Stimulated activated effector memory CD8-positive, alpha-beta T cell treated with anti-CD3 and anti-CD28 coated beads, Interleukin-12 subunit alpha, Interleukin-12 subunit beta, amount 100 ng/mL, for 72 hours (primary cell): ENCODE results near the gene UVRAG.
"Not testable (repeated sequence)": the region's sequence is repeated elsewhere in the genome, so short reads cannot be mapped to it uniquely, and the experiment has no call there.

Experiments
- ATAC-seq: fragments of 150-1000 bp; cut with Tn5 transposase; 2 replicates; pipeline ENCODE4 v1.10.0; 2021
- DNase-seq, 2 donors: peaks; one replicate each; pipeline ENCODE4 v3.0.0; 2021 to 2022; ENCODE audit warnings: low spot score in 2 of 2
- H3K27ac Mint-ChIP-seq: one replicate; pipeline ENCODE4 v1.8.0; 2022; ENCODE audit warnings: mild to moderate bottlenecking, mixed read lengths
- H3K36me3 Mint-ChIP-seq: one replicate; pipeline ENCODE4 v1.8.0; 2022; ENCODE audit warnings: mild to moderate bottlenecking, mixed read lengths
- H3K4me1 Mint-ChIP-seq: one replicate; pipeline ENCODE4 v1.8.0; 2022; ENCODE audit warnings: mixed read lengths
- H3K4me3 Mint-ChIP-seq: one replicate; pipeline ENCODE4 v1.8.0; 2022; ENCODE audit warnings: mild to moderate bottlenecking, mixed read lengths
- H3K9me3 Mint-ChIP-seq: one replicate; pipeline ENCODE4 v1.8.0; 2022; ENCODE audit warnings: mixed read lengths

UVRAG gene

GRCh38 chr11:75839851-75840250, 24.8 kb downstream of the UVRAG start:
- Mint-ChIP-seq H3K4me3 (no peak overlapping the region), H3K36me3 (peaks cover 6% of the 10 kb centered on the region), H3K4me1 (peaks cover 28% of the 10 kb centered on the region), H3K27ac (peak overlapping the region; percentile 30), H3K9me3 (no peaks in the 10 kb centered on the region)
- ATAC-seq (no peak), DNase-seq (no peak)

- no peak for ATAC-seq
- Mint-ChIP-seq H3K4me3 (no peak overlapping the region), H3K36me3 (peaks cover 6% of the 10 kb centered on the region), H3K9me3 (no peaks in the 10 kb centered on the region), H3K27ac (peak overlapping the region; percentile 30), H3K4me1 (peaks cover 28% of the 10 kb centered on the region)
- no peak for DNase-seq
Observed at GRCh38 chr11:75840522-75840921, 25.5 kb downstream of the UVRAG start.

GRCh38 chr11:75841739-75842138, 26.7 kb downstream of the UVRAG start:
- H3K27ac Mint-ChIP-seq: no peak overlapping the region
- no peak overlapping the region for H3K4me3 Mint-ChIP-seq
- DNase-seq: no peak
- H3K9me3 Mint-ChIP-seq: no peaks in the 10 kb centered on the region
- no peak for ATAC-seq
- H3K36me3 Mint-ChIP-seq: peaks cover 6% of the 10 kb centered on the region
- peaks cover 26% of the 10 kb centered on the region for H3K4me1 Mint-ChIP-seq

- no peak overlapping the region for H3K4me3 Mint-ChIP-seq
- H3K27ac Mint-ChIP-seq: no peak overlapping the region
- ATAC-seq: no peak
- no peak for DNase-seq
- peaks cover 17% of the 10 kb centered on the region for H3K4me1 Mint-ChIP-seq
- H3K36me3 Mint-ChIP-seq: no peaks in the 10 kb centered on the region
- no peaks in the 10 kb centered on the region for H3K9me3 Mint-ChIP-seq
Observed at GRCh38 chr11:75845324-75845723, 30.3 kb downstream of the UVRAG start.

GRCh38 chr11:75849894-75850293, 34.9 kb downstream of the UVRAG start:
- Mint-ChIP-seq H3K27ac (no peak overlapping the region), H3K4me1 (peaks cover 11% of the 10 kb centered on the region), H3K36me3 (peaks cover 22% of the 10 kb centered on the region), H3K9me3 (no peaks in the 10 kb centered on the region), H3K4me3 (no peak overlapping the region)
- no peak for ATAC-seq
- no peak for DNase-seq

- Mint-ChIP-seq H3K4me1 (peaks cover 11% of the 10 kb centered on the region), H3K36me3 (peaks cover 22% of the 10 kb centered on the region), H3K9me3 (no peaks in the 10 kb centered on the region), H3K27ac (peak overlapping the region; percentile 4), H3K4me3 (no peak overlapping the region)
- ATAC-seq: no peak
- DNase-seq: no peak
Observed at GRCh38 chr11:75850787-75851186, 35.8 kb downstream of the UVRAG start.

GRCh38 chr11:75851203-75851602, 36.2 kb downstream of the UVRAG start:
- Mint-ChIP-seq H3K36me3 (peaks cover 22% of the 10 kb centered on the region), H3K27ac (peak overlapping the region; percentile 4), H3K4me1 (peaks cover 11% of the 10 kb centered on the region), H3K4me3 (no peak overlapping the region), H3K9me3 (no peaks in the 10 kb centered on the region)
- ATAC-seq: no peak
- DNase-seq: no peak

- no peak for ATAC-seq
- no peak for DNase-seq
- H3K36me3 Mint-ChIP-seq: peaks cover 22% of the 10 kb centered on the region
- H3K9me3 Mint-ChIP-seq: no peaks in the 10 kb centered on the region
- peaks cover 15% of the 10 kb centered on the region for H3K4me1 Mint-ChIP-seq
- no peak overlapping the region for H3K27ac Mint-ChIP-seq
- H3K4me3 Mint-ChIP-seq: no peak overlapping the region
Observed at GRCh38 chr11:75852406-75853017, 37.5 kb downstream of the UVRAG start.

GRCh38 chr11:75853563-75853962, 38.6 kb downstream of the UVRAG start:
- ATAC-seq, DNase-seq, H3K4me3 Mint-ChIP-seq, H3K9me3 Mint-ChIP-seq, H3K27ac Mint-ChIP-seq: not testable (repeated sequence)
- H3K4me1 Mint-ChIP-seq: peaks cover 24% of the 10 kb centered on the region
- peaks cover 22% of the 10 kb centered on the region for H3K36me3 Mint-ChIP-seq

GRCh38 chr11:75853971-75854370, 39.0 kb downstream of the UVRAG start:
- no peak for DNase-seq
- peaks cover 24% of the 10 kb centered on the region for H3K4me1 Mint-ChIP-seq
- no peak overlapping the region for H3K4me3 Mint-ChIP-seq
- H3K36me3 Mint-ChIP-seq: peaks cover 22% of the 10 kb centered on the region
- no peak for ATAC-seq
- H3K27ac Mint-ChIP-seq: no peak overlapping the region
- no peaks in the 10 kb centered on the region for H3K9me3 Mint-ChIP-seq

- DNase-seq (no peak), ATAC-seq (no peak)
- Mint-ChIP-seq H3K4me1 (peaks cover 22% of the 10 kb centered on the region), H3K36me3 (peaks cover 22% of the 10 kb centered on the region), H3K27ac (no peak overlapping the region), H3K4me3 (no peak overlapping the region), H3K9me3 (no peaks in the 10 kb centered on the region)
Observed at GRCh38 chr11:75855206-75855605, 40.2 kb downstream of the UVRAG start.

- Mint-ChIP-seq H3K9me3 (no peaks in the 10 kb centered on the region), H3K4me3 (no peak overlapping the region), H3K36me3 (peaks cover 24% of the 10 kb centered on the region), H3K27ac (peak overlapping the region; percentile 57), H3K4me1 (peaks cover 18% of the 10 kb centered on the region)
- DNase-seq: no peak
- no peak for ATAC-seq
Observed at GRCh38 chr11:75856912-75857311, 41.9 kb downstream of the UVRAG start.

GRCh38 chr11:75858042-75858441, 43.0 kb downstream of the UVRAG start:
- Mint-ChIP-seq H3K4me1 (peaks cover 18% of the 10 kb centered on the region), H3K27ac (no peak overlapping the region), H3K4me3 (no peak overlapping the region), H3K9me3 (no peaks in the 10 kb centered on the region), H3K36me3 (peaks cover 14% of the 10 kb centered on the region)
- DNase-seq (no peak), ATAC-seq (no peak)

GRCh38 chr11:75858613-75859012, 43.6 kb downstream of the UVRAG start:
- no peak overlapping the region for H3K4me3 Mint-ChIP-seq
- no peak for ATAC-seq
- H3K9me3 Mint-ChIP-seq: no peaks in the 10 kb centered on the region
- peaks cover 18% of the 10 kb centered on the region for H3K4me1 Mint-ChIP-seq
- no peak overlapping the region for H3K27ac Mint-ChIP-seq
- no peak for DNase-seq
- H3K36me3 Mint-ChIP-seq: peaks cover 8% of the 10 kb centered on the region

GRCh38 chr11:75859614-75860013, 44.6 kb downstream of the UVRAG start:
- Mint-ChIP-seq H3K9me3 (no peaks in the 10 kb centered on the region), H3K36me3 (peaks cover 8% of the 10 kb centered on the region), H3K27ac (no peak overlapping the region), H3K4me3 (no peak overlapping the region), H3K4me1 (peaks cover 18% of the 10 kb centered on the region)
- no peak for ATAC-seq
- no peak for DNase-seq

- Mint-ChIP-seq H3K36me3 (peaks cover 16% of the 10 kb centered on the region), H3K27ac (no peak overlapping the region), H3K4me3 (no peak overlapping the region), H3K9me3 (no peaks in the 10 kb centered on the region), H3K4me1 (peaks cover 11% of the 10 kb centered on the region)
- DNase-seq: no peak
- ATAC-seq: no peak
Observed at GRCh38 chr11:75862437-75862836, 47.4 kb downstream of the UVRAG start.
